ENCODE results near the gene CLDN1. TPM values are rescaled to one million over a fixed set of nuclear protein-coding genes. Genes with fewer than 3 reads are reported as not detected.

CLDN1 gene, protein sequence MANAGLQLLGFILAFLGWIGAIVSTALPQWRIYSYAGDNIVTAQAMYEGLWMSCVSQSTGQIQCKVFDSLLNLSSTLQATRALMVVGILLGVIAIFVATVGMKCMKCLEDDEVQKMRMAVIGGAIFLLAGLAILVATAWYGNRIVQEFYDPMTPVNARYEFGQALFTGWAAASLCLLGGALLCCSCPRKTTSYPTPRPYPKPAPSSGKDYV
- 17.9 to 24.5 TPM (median 19.9 TPM) in 5 replicates for total RNA-seq (2022; extraction: Qiagen RNA extraction)

DNA sequence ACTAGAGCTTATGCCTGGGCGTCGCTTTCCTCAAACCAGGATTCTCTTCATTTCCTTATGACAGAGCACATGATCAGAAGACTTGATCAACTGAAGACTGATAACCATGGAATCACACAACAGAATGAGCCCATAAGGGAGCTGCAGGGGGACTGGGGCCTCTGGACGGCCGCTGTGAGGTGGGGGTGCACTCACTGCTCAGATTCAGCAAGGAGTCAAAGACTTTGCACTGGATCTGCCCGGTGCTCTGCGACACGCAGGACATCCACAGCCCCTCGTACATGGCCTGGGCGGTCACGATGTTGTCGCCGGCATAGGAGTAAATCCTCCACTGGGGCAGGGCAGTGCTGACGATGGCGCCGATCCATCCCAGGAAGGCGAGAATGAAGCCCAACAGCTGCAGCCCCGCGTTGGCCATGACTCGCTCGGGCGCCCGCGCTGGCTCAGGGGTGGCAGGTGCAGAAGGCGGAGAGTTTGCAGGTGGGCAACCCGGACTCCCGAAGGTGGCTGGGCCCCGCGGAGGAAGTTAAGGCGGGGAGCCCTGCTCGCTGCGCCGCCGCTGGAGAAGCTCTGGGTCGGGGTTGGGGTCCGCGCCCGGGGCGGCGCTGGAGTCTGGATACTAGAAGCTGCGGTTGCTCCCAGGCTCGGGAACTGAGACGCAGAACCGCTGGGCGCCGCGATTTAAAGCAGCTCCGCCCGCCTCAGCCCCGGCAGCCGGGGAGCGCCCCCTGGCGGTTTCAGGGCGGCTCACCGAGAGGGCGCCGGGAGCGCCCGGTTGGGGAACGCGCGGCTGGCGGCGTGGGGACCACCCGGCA lies at the start of gene CLDN1:
TSS of gene CLDN1 (minus strand) at position 658 of the 815 bp plus-strand sequence. CDS start at position 418, 240 bp downstream.

Other genes starting within 250 kb of the CLDN1 start
- gene P3H2, start 201.5 kb downstream of the CLDN1 start, total RNA-seq (2022; extraction: Qiagen RNA extraction), result 33.2 to 47.2 TPM (median 44.2 TPM) in 5 replicates
- 0.06 to 0.10 TPM (median 0.08 TPM) in 4 of 5 replicates, not detected in the other for gene CLDN16, start 65.7 kb upstream of the CLDN1 start, total RNA-seq (2022; extraction: Qiagen RNA extraction)
- gene TMEM207, start 127.5 kb upstream of the CLDN1 start, total RNA-seq (2022; extraction: Qiagen RNA extraction), result not detected in 5 replicates
- gene IL1RAP, start 191.6 kb upstream of the CLDN1 start, total RNA-seq (2022; extraction: Qiagen RNA extraction), result 4.0 to 7.3 TPM (median 5.0 TPM) in 5 replicates